HG03558 (cell line): Measurements from ENCODE around the gene AUH.
"Not testable (repeated sequence)": the region's sequence is repeated elsewhere in the genome, so short reads cannot be mapped to it uniquely, and the experiment has no call there.

Experiments
- ATAC-seq: cut with Tn5 transposase; IDR thresholded peaks from one replicate; pipeline ENCODE4 v1.9.1; 2021; ENCODE audit warnings: moderate number of reproducible peaks; ENCODE audit not compliant: unreplicated experiment; ENCODE audit errors: extremely low read depth

The AUH gene

DNA sequence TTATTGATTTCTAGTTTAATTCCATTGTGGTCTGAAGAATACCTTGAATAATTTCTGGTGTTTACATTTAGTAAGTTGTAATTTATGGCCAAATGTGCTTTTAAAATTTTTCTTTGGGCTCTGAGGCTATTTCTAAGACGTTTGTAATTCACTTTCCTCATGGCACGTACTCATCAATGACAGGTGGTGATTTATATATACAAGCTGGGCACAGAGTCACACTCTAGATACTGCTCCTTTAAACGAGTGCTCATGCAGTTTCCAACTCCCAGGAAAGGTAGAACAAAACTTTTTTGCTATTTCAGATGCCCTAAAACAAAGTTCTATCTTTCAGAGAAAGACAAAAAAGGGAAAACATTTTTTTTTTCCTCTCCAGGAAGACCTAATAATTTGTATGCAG, 146.9 kb downstream of the AUH start:
- no peak for ATAC-seq

DNA sequence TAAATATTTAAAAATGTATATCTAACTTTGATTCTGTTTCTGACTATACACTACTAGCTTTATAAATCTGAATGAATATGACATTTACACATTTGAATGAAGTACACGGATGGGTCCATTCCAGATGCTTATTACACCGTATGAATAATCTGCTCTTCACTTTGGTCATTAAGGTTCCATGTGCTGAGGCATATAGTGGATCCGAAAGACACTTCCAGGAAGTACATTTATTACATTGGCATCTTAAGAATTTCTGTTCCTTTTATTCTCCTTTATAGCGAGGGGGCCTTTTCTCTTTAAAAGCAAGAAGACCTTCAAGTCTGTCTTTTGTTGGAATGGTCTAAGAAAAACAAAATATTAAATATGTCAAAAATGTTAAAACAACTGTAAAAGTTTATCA, 147.6 kb downstream of the AUH start:
- no peak for ATAC-seq

DNA sequence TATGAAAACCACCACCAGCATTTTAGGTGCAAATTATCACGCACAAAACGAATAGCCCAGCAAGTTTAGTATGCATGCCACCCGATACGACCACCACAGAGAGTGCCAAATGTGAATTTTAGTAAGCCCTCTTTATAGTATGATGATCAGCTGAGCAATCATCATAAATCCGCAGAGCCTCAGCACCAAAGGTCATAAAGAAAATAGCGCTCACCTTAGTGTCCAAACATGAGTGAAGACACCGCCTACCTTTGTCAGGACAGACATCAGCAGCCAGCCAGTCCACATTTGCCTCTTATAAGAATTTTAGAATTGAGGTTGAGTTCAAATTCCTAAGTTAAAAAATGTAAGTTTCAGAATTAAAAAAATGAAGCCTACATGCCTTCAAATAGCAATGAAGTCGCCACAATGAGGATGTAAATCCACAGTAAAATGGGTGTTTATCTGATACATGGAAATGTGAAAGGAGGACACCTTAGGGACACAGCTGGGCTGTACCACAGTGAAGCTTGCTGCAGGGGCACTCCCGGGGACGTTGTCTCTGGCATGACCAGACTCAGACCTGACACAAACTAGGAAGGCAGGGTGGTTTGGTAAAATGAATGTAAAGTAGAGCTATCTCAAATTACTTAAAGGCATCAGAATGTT, 149.0 kb downstream of the AUH start:
- ATAC-seq: no peak

DNA sequence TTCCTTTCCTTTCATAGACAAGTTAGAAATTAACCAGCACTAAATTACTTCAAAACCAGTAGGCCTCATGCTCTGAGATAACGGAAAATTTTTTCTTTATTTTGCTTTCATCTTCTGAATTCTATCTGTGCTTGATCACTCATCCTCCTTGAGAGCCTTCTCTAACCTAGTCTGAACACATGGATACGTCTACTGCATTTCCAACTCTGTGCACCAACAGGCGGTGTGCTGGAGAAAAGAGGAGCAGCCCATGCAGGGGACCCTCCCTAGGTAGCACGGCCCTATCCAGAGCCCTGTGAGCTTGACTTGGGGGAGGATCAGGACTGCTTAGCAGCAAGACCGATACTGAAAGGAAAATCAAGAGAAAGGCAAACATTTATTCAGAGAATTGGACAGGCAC, 149.8 kb downstream of the AUH start:
- ATAC-seq: no peak

DNA sequence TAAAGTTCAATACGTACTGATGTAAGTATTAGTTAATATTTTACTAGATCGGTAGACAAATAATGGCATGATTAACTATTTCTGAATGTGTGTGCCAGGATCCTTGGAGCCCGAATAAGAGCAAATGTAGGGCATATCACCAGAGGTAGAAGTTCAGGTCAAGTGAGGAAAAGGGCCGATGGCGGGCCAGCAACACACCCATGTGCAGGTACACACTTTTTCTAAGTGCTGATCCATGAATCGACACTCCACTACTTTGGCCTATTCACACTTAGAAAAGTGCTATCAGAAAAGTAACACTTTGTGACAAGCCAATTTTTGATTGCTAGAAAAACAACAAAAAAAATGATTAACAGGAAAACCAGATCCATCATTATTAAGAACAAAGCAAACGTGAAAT, 150.3 kb downstream of the AUH start:
- ATAC-seq: no peak

DNA sequence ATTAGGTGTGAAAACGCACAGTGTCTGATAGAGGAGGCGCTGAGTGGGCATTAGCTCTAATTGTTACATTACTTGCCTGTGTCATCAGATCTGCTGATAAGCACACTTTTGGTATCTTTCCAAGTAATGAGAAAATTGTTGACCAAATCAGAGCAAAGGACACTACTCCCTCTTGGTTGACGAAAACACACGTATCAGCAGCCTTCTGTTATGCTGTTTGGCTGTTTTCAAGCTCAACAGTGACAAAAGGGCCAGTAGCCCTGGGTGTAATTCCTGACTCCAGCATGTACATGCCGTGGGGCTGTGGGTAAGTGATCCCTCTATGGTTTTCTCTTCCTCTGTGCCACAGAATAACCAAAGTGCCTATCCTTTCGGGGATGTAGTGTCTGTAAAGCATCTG, 151.4 kb downstream of the AUH start:
- no peak for ATAC-seq

DNA sequence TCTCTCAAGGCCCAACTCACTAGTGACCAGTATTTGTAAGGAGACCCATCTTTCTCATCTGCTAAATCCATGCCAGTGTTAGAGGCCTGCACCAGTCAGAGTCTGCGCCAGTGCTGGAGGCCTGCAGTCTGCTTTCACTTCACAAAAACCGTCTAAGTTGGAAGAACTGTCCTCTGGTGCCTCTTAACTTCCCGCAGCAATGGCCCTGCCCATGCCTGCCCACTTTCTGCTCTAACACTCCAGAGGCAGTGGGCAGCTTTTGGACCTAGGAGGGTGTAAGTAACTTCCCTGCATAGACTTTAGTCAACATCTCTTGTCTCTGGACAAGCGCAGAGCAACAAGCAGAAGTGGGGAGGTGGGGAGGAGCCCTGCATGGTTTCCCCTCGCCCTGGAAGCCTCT, 152.9 kb downstream of the AUH start:
- no peak for ATAC-seq

DNA sequence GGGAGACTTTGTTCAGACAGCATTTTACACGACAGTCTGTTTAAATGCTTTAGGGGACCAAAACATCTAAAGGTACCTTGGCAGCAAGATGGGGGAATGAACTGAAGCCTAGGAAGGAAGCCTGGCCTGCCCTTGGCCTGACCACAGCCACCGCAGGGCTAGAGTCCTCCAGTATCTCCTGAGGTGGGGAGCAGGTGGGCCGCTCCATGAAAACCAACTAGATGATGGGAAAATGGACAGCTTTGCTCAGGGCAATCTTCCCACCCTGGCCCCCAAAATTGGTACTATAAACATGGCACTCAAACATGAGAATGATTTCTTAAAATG, 153.3 kb downstream of the AUH start:
- ATAC-seq: no peak

DNA sequence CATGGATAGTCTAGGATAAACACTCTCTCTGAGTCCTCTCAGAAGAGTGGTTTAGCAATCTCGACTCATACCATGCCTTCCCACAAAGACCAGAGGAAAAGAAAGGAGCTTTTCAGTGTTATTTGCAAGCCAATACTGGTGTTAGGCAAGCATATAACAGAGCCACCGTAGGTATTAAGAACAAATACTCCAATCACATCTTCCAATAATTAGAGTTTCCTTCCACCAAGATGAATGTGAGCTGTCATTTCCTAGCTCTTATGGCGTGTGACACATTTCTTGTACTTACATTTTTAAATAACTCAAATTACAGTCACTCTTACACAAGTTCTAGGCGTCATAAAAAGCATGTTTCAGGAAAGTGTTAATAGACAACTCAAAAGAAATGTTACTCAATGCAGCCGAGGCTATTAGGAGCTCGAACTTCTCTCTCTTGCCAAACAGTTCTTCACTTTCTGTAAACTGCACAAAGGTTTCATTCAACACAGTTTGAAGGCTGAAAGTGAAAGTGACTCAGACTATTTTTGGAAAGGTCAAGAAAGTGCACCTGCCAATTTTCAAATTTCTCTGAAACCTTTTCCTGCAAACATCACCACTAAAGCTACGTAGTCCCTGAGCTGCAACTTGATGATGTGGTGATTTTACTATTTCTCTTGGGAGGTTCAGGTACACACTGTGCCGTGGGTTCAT, 153.8 kb downstream of the AUH start:
- ATAC-seq: peak; percentile 66

DNA sequence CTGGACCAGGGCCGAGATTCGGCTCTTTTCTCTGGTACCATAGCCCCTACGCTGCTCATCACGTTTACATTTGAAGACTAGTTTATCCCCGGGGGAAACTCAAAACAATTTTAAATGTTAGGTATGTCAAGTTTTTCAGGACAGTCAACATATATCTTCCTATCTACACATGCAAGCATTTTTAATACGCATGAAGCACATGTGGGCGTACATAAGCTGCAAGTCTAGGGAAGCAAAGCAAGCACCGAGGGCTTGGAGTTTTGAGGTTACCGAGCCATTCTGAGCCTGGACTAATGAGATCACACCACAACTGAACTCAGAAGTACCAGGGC, 154.4 kb downstream of the AUH start:
- no peak for ATAC-seq

DNA sequence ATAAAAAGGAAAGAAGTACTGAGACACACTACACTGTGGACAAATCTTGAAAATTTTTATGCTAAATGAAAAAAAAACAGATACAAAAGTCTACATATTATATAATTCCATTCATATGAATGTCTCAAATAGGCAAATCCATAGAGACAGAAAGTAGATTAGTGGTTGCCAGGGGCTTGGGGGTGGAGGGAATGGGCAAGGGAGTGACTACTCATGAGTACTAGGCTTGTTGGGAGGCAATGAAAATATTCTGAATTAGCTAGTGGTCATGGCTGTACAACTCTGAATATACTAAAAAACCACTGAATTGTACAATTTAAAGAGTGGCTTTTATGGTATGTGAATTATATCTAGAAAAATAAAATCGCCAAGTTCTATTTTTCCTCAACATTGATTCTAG, 154.9 kb downstream of the AUH start:
- no peak for ATAC-seq

DNA sequence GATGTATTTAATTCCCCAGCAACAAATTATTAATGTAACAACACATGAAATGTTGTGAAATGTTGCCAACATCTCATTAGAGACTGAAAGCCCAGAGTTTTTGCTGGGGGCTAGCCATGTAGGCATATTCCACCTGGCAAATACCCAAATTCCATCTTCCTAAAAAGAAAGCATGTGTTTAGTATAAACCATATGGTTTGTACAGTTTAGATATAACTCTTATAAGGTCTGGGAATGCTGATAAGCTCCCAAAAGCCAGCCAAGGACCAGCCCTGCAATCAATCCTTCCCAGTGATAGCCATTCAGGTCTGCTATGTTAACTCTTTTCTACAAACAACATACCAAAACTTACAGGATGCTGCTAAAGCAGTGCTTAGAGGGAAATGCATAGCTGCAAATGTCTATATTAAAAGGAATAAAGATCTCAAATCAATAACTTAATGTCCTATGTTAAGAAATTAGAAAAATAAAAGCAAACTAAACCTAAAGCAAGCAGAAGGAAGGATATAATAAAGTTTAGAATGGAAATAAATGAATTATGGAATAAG, 158.9 kb downstream of the AUH start:
- no peak for ATAC-seq

DNA sequence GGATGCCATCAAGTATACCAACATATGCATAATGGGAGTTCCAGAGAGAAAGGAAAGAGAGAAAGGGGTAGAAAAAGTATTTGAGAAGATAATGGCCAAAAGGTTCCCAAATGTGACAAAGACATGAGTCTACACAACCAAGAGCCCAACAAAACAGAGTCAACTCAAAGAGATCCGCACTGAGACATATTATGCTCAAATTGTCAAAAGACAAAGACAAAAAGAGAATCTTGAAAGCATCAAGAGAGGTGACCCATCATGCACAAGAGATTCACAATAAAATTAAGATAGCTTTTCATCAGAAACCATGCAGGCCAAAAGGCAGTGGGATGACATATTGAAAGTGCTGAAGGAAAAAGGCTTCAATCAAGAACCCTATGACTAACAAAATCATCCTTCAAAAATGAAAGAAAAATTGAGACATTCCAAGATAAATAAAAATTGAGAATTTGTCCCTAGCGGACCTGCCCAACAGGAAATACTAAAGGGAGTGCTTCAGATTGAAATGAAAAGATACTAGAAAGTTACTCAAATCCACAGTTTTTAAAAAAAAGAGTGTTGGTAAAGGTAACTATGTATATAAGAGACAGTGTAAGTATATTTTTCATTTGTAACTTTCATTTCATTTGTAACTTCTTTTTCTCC, 160.9 kb downstream of the AUH start:
- ATAC-seq: no peak

DNA sequence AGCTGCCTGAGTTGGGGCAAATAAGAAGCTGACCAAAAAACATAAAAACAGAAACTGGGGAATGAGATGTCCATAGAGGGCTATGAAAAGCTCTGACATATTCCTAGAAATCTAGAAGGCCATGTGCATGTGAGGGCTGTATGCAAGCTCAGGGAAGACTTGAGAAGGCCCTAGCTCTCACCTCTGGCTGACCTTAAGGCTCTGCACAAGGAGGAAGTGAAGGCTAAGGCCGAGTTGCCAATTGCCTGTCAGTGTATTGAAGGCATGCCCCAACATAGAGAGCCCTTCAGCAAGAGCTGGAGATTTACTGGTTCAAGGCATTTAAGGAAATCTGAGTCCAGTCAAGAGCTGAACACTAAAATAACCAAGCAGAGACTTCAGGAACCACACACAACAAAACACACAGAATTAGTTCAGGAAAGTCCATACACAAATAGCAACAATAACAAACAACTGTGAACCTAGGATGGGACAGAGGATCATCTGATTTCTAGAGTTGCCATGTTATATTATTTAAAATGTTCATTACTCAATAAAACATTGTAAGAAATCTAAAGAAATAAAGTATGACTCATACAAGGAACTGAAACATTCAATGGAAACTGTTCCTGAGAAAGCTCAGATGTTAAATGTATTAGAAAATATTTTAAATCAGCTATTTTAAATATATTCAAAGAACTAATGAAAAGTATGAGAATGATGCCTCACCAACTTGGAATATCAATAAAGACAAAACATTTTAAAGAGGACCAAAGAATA, 161.8 kb downstream of the AUH start:
- no peak for ATAC-seq

DNA sequence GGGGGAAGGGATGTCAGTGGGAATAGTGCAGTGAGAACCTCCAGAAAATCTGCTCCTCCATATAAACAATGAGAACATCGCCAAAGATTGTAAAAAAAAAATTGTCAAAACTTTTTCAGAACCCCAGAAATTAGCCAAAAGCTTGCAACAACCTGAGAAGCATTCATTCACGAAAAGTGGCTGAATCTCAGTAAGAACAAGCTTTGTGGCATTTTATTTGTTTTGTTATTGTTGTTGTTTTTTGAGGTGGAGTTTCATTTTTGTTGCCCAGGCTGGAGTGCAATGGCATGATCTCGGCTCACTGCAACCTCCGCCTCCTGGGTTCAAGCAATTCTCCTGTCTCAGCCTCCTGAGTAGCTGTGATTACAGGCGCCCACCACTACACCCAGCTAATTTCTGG, 162.8 kb downstream of the AUH start:
- not testable (repeated sequence) for ATAC-seq

DNA sequence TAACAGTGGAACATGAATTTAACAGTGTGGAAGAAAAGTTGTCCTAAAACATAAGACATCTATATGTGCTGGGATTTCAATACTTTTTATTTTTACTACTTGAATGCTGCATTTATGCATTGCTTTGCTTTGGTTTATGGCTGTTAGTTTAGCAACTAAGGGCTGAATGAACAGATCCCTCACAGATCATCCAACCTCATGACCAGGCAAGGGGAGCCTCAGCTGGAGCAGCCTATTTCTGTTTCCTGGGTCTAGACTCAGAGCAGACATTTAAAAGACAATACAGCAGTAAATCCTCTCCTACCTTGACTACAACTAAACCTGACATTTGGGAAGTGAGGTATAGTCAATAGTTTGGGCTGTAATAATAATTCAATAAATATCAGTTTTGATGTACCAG, 163.3 kb downstream of the AUH start:
- ATAC-seq: no peak

DNA sequence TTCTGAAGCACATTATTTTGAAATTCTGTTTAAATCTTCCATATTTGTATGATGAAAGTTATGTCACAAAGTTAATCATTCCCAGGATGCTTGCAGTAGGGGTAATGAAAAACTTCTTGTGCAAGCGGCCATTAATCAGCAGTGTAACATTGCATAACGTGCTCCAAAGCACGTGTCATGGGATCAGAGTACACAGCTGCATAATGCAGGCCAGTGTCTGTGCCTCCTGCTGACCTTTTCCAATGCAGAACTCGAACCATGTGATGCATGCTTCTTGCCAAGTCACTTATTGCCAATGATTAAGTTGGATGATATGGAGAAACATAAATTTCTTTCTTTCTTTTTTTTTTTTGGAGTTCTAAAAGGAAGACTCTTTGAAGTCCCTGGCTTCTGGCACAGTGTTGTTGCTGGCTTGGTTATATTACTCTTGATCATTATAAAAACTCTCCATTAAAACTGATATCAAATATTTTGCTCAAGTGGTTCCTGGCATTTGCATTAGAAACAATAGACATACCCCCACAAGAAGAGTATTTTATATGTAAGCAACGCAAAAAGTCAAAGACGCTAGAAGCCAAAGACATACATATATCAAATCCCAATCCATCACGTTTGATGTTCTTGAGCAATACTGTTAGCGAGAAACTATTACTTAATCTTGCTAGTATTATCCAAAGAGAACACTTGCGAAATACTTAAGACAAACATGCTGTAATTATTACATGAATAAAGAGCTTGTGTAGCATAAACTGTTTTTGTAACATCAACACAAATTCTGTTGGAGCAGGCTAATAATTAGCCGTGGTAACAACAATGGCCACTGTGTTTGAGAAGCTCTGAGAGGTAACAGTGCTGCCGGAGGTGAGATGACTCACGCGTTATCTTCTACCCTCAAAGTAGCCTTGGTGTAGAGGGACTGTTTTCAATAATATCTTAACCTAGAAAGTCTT, 164.2 kb downstream of the AUH start:
- ATAC-seq: no peak

DNA sequence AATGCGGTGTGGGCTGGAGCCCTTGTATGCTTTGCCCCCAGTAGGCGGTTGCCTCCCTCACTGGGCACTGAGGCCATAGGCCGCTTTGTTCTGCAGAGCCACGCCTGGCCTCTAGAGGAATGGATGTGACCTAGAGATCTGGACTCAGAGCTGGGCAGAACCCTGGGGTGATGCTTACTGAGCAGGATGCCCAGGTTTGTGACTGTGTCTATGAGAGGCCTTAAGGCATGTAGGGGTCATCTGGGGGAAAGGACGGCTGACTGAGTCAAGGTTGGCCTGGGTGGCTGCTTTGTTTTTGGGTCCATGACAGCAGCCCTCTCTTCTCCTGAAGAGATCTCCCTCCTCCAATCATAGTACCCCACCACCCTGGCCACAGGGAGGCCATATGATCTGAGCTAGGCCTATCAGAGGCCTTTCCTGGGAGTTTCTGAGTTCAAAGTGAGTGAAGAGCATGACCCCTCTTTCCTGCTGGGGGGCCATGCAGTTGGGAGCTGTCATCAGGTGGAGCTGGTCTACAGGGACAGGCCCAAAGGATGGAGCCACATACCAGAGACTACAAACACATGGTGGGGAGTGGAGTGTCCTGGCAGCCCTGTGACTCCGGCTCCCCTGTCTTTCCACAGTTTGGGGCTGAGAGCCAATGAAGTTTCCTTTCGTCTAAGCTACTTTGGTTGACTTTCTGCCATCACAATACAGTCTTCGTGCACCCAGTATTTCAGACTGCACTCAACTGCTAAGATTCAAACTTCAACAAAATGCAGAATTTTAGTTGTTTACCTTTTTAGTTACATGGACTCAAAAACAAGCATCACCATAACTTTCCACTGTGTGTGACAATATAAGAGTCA, 165.4 kb downstream of the AUH start:
- ATAC-seq: no peak

DNA sequence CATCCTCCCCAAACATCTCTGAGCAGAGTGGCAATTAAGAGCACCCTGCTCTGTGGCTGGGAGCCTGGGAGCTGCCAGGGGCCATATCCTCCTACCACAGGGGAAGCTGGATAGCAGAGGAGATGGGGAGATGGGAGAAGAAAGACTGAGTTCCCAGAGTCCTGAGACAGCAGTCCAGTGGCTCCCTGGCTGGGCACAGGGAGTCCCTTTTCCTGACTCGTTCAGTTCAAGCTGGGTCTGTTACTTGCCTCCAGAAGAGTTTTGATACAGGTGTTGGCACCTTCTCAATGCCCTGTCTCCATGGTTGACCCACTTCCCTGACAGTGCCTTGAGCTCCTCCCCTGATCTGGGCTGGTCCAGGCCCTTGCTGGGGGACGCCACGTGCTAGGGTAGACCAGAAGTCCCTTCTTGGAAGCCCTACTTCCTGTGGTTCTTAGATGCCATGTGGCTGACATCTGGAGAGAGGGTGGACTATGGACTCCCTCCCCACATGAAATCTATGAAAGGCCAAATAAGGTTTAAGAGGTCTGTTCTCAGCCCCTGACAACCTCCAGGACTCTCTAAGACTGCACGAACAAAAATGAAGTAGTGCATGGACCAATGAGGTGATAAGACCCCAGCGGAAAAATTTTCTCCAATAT, 166.2 kb downstream of the AUH start:
- no peak for ATAC-seq
